ENCODE results near the gene ITGB2.

ITGB2 gene

DNA sequence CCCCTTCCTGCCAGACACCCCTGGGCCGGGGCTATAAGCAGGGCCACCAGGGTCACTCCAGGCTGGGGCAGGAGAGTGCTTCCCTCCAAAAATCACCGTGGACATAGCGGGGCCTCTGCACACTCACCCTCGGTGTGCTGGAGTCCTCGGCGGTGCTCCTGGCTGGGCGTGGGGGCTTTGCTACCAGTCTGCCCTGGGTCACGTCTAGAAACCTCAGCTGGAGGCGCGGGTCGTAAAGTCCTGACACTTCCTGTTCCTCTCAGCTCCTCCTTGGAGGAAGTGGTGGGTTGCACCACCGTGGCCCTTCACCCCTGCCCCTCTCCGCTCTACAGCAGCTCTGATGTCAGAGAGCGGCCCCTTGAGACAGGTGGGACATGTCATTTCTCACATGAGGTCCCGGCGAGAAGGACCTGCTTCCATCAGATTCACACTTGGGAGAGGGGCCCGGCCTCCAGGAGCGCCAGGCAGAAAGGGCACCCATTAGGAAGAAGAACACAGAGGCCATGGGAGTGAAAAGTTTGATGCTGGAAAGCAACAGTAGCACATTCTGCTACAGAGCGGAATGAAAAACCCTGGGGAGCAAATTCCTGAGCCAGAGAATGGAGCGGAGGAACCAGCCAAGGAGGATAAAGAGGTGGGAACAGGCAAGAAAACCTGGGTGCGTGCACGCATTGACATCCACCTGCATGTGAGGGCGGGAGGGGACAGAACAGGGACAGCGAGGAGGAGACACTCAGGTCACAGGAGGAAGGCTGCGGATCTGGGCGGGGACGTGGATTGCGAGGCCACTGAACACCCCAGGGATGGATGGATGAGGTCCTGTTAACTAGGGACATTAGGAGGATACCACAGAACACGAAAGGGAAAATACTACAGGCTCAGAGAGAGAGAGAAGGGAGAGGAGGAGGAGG, at the start of gene ITGB2:
TSS of gene ITGB2 (minus strand) at position 206 of the 911 bp plus-strand sequence. CDS start 10,117 bp downstream, outside the sequence.
- peak in 1 of 2 donors; percentile 58 for DNase-seq

DNA sequence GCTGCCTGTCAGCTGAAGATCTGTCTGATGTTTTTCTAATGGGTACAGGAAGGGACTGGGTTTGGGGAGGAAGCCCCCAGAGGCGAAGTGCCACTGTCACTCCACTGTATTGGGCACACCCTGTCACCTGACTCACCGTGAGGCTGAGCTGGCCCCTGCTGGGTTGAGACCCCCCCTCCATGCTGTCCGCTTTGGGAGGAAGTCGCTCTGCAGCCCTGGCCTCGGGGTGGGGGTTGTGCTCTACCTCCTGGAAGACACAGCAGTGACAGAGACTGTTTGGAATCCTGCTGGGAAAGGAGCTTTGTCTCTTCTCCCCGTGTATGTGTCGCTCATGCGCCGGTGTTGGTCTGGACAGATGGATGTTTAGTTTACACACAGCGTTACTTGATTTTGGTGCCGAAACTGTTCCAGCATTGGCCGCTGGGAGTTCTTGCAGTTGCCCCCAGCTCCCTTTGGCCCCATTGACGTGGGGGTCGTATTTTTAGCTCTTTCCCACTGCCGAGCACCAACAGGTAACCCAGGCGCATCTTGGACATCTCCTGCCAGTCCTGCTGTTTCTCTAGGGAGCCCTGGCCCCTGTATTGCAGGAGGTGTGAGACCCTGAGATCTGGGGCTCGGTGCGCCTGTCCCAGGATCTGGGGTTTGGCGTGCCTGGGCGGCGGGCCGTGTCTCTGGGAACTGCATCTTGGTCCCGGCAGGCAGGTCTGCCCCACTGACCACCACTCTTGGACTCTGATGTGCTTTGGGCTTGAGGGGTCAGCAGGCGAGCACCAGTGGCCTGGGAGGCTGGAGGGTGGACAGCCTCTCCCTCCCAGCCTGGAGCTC, 49.4 kb upstream of the ITGB2 start:
- no peak for DNase-seq

DNA sequence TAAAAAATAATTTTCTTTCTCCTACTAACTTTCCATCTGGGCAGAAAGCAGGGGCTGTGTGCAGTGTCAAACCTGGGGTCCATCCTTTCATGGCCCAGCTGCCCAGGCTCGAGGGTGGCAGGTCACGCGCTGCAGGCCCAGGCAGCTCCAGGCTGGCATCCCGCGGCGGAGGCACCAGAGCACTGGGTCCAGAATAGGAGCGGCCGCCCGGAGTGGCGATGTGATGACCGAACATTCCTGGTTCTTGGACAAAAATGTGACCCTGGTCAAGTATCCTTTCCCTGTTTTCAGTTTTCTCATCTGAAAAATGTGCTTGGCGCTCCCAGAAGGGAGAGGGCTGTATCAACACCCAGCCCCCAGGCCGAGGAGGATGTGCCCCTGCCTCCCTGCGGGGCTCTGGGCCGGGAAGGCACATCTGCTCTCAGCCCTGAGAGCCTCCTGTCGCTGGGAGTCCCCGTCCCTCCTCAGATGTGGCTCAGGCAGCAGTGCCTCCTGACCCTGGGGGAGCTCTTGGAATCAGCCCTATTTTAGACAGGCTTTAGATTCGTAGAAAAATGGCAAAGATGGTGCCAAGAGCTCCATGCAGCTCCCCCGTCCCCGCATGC, 48.5 kb upstream of the ITGB2 start:
- DNase-seq: no peak

DNA sequence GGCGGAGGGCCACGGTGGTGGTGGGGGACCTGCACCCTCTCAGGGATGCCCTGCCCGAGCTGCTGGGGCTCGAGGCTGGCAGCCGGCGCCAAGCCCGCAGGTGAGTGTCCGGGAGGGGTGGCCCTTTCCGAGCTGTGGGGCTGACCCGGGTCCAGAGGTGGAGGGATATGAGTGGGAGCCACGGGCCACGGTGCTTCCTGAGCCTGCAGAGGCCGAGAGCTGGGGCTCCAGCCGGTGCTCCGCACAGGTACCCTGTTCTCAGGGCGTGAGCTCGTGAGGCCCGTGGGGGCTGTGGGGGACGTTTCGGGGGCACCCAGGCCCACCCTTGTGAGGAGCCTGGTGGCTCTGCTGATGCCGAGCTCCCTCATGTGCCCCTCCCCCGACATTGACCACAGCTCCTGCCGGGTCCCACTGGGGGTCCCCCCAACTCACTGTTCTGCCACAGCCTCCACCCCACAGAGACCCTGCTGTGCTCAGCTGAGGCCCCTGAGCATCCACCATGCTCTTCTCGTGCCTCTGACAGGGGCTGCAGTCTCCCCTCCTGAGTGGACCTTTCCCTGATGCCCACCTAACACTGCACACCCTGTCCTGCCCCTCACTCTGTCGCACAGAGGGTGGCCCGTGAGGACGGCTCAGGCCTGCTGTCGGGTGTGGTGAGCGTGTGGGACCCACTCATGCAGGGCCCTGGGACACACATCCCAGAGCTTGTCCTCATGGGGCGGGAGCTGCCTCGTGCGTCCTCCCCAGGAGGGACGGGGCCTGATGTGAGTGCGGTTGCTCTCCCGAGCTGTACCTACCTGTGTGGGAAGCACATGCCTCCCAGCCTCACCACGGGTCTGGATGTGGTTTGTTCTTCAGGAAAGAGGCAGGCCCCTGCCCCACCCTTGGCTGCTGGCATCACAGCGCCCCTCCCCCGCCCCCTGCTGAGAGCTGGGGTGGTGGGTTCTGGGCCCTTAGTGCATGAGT, 46.7 kb upstream of the ITGB2 start:
- no peak for DNase-seq

DNA sequence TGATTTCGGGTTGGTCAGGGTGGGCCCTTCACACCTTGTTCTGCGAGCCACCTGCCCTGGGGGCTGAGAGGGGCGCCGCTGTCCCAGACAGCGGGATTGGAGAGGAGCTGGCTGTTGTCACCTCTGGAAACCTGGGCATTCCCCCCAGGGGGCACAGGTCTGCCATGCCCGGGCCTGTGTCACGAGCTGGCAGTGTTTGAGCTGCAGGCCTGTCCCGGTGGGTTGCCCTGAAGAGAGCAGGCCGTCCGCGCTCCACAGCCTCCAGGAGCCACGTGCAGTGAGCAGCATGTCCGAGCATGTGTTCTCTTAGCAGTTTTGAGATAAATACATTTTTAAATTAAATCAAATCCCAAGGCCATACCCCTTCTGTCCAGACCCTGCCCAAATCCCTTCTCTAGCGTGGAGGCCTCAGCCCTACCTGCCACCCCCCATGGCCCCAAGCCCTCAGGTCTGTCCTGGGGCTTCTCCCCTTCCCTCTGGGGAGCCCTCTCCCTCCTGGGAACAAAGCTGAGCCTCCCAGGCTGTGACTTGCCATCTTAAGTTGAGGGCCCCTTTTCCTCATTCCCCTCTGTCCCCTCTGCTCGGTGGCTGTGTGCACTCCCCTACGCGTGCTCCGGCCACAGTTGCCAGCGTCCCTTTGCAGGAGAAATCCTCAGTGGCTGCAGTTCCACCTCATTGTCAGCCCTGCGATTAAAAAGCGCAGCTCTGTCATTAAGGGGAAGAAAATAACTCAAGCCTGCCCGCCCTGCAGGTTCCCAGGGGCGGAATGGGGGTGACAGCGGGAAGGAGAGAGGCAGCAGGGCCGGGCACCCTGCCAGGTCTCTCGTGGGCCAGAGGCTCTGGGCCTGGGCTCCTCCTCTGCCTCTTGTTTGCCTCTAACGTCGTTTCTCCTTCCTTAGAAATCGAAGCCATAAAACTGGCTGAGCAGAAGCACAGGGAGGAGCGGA, 45.7 kb upstream of the ITGB2 start:
- DNase-seq: no peak

DNA sequence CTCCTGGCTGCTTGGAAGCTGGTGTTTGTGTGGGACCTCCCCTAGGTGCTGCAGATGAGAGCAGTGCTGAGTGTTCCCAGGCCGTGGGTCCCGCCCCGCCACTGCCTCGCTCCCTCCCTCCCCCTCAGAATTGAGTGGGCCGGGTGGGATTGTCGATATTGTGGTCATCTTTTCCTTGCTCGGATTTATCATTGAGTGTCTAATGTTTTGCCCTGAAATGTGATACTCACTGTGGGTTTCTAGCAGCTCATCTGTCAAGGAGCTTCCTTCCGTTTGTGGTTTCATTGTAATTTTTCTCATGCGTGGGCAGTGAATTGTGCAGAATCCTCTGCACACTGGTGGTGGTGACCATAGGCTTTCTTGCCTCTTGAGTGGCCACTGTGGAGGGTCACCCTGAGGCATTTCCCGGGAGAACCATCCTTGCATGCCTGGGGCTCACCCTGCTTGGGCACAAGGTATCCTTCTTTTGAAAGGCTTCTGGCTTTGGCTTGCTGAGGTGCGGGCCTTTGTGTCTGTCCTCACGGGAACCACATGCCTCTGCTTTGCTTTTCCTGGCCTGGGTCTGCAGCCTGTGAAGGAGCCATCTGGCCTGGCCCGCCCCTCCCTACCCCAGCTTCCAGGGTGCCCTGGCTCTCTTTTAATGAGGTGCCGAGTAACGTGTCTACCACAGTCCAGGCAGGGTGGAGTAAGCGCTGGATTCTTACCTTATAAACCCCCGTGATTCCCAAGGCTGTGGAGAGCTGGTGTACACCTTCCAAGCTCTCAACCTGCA, 44.7 kb upstream of the ITGB2 start:
- DNase-seq: peak; percentile 20 to 27

DNA sequence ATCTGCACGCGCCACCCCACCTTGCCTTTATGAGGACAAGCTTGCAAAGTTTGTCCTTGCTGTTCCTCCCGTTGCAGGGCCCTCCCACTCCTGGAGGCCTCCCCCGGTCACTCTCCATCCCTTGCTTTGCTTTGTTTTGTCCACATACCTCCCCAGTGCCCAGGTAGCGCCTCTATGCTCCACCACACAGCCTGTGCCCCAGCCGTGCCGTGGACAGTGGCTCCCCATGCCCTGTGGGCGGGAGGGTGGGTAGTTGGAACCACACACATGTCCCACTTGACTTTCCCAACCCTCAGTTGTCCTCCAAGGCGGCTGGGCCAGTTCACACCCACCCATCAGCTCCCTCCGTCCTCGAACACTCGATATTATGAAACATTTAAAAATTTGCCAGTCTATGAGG, 43.7 kb upstream of the ITGB2 start:
- no peak for DNase-seq

DNA sequence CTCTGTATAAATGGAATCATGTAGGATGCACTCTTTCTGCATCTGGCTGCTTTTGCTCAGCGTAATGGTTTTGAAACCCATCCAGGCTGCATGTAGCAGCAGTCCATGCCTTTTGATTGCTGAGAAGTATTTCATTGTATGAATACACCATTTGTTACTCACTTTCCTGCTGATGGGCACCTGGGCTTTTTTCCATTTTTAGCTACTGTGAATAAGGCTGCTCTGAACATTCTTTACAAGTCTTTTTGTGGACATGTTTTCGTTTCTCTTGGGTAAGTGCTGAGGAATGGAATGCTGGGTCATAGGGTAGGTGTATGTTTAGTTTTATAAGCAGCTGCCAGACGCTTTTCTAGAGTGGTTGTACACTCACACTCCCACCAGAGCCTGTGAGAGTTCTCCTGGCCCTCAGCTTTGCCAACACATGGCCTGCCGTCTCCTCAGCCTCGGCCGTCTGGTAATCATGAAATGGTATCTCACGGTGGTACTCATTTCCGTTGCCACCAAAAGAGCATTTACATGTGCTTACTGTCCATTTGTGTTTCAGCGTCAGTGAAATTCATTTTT, 41.8 kb upstream of the ITGB2 start:
- DNase-seq: no peak

DNA sequence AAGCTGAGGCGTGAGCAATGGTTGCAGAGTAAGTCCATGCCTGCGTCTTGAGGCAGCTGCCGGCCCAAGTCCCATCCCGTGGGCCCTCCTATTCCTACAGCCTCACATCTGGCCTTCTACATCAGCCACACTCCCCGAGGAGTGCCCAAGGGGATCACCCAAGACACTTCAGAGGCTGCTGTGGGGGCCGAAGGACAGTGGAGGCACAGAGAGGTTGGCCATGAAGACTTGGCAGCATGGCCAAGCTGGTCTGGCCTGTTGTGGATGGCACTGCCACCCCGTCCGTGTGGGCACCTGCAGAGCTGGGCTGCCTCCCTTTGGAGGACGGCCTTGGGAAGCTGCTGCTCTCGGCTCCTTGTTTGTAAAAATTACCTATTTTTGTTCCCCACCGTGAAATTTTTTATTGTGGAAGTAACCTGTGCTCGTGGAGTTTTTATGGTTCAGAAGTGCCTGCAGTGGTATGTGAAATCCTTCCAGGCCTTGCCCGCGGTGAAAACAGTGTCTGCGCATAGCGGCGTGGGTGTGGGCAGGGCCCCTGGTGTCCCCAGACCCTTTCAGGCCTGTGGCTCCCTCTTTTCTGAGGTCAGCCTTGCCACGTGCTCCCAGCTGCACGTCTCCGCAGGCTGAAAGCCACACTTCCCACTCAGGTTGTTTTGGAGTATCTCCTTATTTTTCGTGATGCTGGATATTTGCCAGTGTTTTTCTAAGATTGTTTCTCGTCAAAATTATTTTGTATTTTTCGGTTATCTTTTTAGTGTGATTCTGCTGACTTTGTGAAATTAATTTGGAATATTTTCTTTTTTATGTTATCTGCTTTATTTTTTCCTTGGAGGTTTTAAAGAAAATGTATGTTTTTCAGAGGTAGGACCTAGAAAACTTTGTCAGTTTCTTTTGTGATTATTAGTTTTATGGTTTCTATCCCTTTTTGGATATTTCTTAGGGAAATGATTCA, 39.7 kb upstream of the ITGB2 start:
- no peak for DNase-seq

DNA sequence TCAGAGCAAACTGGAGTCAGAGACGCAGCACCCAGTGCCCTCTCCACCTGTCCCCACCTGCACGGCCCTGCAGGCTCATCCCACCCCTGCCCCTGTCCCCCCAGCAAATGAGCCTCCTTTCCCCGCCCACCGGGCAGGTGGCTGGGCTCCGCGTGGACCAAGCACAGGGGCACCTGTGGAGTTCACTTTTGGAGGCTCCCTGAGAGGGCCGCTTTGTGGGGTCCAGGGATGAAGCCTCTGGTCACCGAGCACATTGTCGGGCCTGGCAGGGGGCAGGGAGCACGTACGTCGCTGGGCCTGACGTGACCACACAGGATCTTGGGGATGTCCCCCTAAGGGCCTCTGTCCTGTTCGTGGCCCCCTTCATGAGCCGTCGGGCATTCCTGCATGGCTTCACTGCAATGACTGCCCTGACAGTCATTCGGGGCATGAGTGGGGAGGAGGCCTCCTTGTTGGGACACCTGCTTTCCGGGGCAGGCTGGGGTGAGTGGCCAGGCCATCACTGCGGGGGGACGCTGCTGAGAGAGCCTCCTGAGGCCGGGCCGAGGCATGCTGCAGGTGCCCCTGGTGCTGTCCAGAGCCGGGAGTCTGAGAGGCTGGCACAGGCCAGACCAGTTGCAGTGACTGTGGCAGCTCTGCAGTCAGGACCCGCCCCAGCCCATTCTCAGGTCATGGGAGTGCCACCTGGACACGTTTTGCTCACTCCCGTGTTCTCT, 38.8 kb upstream of the ITGB2 start:
- DNase-seq: no peak

DNA sequence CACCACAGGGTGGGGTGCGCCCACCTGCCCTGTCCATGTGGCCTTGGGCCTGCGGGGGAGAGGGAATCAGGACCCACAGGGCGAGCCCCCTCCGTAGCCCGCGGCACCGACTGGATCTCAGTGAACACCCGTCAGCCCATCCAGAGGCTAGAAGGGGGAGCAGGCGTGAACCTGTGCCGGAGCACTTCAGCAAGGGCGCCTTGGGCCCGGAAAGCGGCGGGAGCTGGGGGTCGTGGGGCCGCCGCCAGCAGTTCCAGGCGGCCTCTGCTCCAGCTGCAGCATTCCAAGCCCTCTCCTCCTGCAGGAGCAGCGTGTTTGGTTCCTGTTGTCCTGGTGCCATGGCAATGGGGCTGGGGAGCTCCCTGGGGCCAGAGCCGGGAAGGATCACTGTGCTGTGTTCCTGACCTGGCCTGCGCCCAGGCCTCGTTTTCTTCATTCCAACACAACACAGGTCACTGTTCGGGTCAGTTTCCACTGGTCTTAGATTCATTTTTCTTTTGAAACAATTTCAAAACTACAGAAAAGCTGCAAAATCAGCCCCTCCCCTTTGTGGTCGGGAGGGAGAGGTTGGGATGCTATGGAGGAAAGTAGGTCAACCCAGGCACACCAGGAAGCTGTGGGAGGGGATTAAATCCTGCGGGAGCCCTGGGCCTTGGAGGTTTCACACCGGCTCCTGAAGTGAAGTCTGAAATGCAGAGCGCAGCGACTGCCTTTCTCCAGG, 37.9 kb upstream of the ITGB2 start:
- no peak for DNase-seq

DNA sequence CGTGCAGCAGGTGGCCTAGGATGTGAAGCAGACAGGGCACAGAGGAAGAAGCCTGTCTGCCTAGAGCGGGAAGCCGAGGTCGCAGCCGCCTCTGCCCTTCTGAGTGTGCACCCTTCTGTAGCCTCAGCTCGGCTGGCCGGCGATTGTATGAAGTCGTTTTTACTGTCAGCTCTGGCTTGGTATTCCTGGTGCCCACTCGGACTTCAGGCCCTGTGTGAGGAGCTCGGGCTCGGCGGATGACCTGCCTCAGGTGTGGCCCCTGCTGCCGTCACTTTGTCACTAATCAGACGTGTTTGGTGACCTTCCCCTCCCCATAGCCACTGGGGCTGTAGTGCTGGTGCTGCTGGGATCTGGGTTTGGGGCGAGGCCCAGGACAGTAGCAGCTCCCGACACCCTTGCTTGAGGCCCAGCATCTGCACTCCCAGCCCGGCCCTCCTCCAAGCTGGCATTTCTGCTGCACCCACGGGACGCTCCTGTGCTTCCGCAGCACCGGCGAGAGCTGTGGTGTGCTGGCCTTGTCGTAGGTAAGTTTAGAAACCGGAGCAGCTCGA, 37.3 kb upstream of the ITGB2 start:
- no peak for DNase-seq

DNA sequence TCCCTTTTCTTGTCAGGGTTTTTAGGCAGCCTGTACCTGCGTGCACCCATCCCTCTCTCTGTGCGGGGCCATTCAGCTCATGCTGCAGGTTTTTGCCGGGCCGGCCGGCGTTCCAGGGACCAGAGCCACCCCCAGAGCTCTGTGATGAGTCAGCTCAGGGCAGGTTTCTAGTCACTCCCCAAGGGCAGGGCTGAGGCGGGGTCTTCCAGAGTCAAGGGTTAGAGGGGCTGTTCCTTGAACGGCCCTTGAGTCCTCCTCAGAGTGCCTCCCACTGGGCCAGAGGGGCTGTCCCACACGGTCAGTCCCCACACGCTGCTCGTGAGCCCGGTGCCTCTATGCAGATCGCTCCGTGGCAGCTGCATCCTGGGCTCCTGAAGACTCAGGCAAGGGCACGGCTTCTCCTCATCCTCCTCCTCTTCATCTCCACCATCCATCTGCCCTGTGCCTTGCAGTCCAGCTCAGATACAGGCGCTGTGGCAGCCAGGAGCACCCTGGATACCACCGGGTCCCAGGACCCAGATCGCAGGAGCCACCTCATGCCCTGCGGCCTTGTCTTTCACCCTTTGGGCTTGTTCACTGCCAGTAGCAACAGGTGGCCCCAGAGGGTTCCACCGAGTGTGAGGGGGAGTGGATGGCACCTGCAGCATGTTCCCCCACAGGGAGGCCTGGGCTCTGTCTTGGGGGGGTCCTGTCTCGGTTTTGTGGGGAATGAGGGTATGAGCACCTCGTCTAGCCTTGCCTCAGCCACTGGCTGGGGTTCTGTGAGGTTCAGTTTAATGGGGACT, 36.5 kb upstream of the ITGB2 start:
- no peak for DNase-seq

DNA sequence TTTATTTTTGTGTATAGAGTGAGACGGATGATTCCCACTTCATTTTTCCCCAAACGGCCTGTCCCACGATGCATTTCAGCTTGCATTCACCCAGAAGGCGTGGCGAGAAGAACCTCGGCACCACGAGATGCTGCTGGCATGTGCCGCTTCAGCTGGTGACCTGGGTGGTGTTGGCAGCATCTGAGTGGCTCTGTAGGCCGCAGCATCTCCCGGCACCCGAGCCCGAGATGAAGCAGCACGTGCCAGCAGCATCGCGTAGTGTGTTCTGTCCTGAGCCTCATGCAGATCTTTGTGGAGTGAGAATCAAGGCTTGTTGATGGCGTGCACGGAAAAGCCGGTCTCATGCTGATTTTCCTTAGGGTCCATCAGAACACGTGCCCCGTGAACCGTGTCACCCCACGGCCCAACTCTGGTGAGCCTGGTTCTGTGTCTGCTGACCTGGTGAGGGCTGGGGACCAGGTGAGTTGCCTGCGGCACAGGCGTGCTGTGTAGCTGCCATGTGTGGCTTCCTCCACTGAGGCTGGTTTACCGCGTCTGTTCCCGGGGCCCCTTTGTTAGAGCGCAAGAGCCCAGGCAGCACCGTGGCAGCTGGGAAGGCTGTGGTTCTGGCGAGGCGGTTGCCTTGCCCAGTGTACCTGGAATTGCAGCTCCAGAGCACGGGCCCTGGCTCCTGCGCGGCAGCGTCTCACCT, 35.8 kb upstream of the ITGB2 start:
- no peak for DNase-seq

DNA sequence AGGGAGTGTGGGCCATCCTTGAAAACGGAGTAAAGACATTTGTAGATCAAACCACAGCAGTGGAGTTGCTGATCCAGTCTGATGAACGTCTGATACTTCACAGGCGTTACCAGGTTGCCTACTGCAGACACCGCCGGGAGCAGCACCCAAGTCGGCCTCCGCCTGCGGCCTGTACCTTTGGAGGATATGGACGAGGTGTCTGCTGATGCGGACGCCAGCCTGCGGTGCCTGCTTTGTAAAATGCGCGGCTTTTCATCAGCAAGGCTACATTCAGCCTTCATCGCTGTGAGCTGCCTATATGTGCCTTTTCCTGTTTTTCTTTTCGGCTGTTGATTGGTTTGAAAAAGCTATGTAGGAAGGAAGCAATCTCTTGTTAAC, 35.1 kb upstream of the ITGB2 start:
- DNase-seq: no peak

All from activated CD4-positive, alpha-beta T cell treated with anti-CD3 and anti-CD28 coated beads for 4 hours (primary cell).